Measurements from ENCODE around the gene DPEP2NB.
"Not testable (repeated sequence)": the region's sequence is repeated elsewhere in the genome, so short reads cannot be mapped to it uniquely, and the experiment has no call there.

Gene DPEP2NB

DNA sequence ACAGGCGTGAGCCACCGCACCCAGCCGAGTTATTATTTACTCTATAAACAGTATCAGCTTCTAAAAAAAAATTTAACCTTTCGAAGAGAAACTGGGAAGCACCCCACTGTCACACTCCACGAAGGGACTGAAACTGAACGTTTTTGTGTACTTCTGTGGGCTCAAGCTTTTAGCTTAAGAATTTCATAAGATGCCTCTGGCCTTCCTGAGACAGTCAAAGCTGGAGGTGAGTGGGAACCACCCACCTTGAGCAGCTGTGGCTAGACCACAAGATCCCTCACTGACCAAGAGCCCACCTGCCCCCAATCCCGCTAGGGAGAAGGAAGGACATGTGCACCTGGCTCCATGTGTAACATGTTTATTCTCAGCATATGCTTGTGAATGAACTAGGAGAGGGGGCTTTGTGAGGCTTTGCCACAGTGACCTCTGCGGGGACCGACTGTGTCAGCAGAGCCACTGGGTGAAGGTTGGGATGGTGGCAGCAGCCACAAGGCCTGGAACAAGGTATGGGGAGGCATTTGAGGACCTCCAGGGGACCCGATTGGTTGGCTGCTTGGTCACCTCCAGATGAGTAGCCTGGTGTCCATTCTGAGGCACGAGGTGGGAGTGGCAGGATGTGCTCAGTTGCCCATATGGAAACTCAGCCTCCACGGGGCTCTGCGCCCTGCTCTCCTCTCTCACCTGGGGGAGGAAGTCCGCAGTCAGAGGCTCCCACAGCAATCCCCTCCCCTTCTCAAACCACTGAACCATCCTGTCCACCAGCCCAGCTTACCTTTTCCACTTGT is 40.2 kb downstream of the DPEP2NB start:
- no peak overlapping the region for H3K4me3 ChIP-seq (ENCODE audit: control insufficient read depth, low read depth, low read length)
- TF ChIP-seq, protein P1, sequence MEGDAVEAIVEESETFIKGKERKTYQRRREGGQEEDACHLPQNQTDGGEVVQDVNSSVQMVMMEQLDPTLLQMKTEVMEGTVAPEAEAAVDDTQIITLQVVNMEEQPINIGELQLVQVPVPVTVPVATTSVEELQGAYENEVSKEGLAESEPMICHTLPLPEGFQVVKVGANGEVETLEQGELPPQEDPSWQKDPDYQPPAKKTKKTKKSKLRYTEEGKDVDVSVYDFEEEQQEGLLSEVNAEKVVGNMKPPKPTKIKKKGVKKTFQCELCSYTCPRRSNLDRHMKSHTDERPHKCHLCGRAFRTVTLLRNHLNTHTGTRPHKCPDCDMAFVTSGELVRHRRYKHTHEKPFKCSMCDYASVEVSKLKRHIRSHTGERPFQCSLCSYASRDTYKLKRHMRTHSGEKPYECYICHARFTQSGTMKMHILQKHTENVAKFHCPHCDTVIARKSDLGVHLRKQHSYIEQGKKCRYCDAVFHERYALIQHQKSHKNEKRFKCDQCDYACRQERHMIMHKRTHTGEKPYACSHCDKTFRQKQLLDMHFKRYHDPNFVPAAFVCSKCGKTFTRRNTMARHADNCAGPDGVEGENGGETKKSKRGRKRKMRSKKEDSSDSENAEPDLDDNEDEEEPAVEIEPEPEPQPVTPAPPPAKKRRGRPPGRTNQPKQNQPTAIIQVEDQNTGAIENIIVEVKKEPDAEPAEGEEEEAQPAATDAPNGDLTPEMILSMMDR (IDR thresholded peaks at IDR 0.05; ENCODE audit: control insufficient read depth, insufficient read depth, low read depth, low read length, missing control alignments), result no peak
- no peak for DNase-seq (ENCODE audit: low read depth)

DNA sequence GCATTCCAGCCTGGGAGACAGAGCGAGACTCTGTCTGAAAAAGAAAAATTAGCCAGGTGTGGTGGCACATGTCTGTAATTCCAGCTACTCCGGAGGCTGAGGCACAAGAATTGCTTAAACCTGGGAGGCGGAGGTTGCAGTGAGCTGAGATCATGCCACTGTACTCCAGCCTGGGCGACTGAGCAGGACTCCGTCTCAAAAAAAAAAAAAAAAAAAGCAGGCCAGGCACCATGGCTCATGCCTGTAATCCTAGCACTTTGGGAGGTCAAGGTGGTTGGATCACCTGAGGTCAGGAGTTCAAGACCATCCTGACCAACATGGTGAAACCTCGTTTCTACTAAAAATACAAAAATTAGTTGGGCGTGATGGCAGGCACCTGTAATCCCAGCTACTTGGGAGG is 43.4 kb downstream of the DPEP2NB start:
- not testable (repeated sequence) for H3K4me3 ChIP-seq (ENCODE audit: control insufficient read depth, low read depth, low read length); DNase-seq (ENCODE audit: low read depth)

DNA sequence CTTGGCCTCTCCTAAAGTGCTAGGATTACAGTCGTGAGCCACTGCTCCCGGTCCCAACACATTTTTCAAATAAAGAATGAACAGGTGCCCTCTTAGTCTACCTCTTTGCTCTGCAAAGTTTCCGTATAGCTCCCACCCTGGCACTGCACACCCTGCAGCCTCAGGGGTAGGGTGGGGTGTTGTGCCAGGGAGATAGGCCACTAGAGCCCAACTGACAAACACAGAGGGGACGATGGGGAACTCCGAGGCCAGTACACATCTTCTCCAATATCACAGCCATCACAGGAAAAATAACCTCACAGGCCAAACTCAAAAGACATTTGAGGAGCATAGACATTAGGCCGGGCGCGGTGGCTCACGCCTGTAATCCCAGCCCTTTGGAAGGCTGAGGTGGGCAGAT is 44.6 kb downstream of the DPEP2NB start:
- no peak for DNase-seq (ENCODE audit: low read depth)
- TF ChIP-seq, protein P1 (IDR thresholded peaks at IDR 0.05; ENCODE audit: control insufficient read depth, insufficient read depth, low read depth, low read length, missing control alignments), result no peak

DNA sequence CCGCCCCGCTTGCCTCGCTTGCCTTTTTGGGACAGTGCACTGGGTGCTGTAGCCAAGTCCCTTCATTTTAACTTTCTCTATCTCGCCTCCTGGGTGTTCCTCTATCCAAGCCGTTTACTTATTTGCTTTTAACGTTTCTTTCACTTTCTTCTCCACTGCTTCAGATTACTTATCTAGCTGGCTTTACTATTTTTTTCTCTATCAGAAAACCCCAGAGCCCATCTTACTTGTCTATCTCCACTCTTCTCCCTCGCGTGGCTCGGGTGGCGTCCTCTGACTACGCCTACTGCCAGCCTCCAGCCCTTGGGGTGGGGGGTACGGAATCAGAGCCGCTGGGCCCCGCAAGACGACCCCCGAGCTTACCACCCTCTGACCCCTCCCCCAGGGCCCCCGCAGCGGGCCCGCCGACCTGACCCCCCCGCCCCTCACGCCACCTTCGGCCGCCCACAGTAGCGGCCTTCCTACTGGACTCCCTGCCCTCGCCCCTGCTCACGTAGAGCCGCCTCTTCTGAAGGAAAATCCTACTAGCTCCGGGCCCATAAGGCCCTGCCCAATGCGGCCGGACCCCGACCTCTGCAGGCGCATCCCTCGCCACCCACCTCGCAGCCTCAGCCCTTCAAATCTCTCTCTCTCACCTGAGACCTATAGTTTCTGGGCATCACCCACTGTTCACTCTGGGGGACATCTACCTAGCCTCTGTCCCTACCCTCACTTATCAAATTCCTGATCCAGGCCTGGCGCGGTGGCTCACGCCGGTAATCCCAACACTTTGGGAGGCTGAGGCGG is 46.3 kb downstream of the DPEP2NB start:
- peak overlapping the region; percentile 51 for H3K4me3 ChIP-seq (ENCODE audit: control insufficient read depth, low read depth, low read length)
- DNase-seq (ENCODE audit: low read depth), result no peak
- TF ChIP-seq, protein P1 (IDR thresholded peaks at IDR 0.05; ENCODE audit: control insufficient read depth, insufficient read depth, low read depth, low read length, missing control alignments), result no peak

More for the DNA sequence above, 44.6 kb downstream of the DPEP2NB start:
- no peak overlapping the region for H3K4me3 ChIP-seq (ENCODE audit: control insufficient read depth, low read depth, low read length)

DNA sequence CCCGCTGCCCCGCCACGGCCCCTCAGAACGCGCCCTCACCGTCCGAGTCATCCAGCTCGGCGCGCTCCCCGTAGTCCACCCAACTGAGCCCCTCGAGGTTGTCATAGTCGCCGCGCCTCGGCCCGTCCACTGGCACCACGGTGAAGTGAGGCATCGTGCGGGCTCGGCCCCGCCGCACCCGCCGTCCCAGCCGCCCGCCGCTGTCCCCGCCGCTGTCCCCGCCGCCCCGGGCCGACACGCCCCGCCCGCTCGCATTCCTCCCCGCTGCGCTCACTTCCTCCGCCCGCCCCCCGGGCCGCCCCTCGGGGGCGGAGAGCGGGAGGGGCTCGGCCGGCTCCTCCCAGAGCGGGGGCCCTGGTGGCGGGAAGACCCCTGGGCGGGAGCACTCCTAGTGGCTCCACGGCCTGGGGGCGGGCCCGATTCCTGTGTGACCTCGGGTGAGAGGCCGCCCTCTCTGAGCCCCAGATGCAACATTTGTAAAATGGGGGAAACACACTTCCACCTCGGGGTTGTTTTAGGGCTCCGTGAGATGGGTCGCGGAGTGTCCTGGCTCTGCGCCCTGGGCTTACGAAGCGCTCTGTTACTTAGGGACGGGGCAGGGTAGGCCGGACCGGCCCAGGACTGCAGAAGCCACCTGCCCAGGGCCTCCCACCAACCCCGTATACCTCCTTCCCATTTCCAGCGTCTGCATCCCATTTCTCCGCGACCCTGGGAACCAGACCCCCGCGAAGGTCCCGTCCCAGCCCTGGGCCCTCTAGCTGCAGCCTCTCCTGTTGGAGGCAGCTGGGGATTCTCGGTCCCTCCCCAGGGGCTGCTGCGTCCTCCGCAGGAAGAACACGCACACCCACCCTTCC is 47.1 kb downstream of the DPEP2NB start, which contains the start of gene SLC12A4:
Gene SLC12A4, minus strand, starts transcription at position 238 of the 854 bp plus-strand sequence. Its CDS starts 84 bp downstream, at position 154.
- H3K4me3 ChIP-seq (ENCODE audit: control insufficient read depth, low read depth, low read length), result peak within 1 kb of the TSS; percentile 51
- DNase-seq (ENCODE audit: low read depth), result no peak
- TF ChIP-seq, protein P1 (IDR thresholded peaks at IDR 0.05; ENCODE audit: control insufficient read depth, insufficient read depth, low read depth, low read length, missing control alignments), result no peak

DNA sequence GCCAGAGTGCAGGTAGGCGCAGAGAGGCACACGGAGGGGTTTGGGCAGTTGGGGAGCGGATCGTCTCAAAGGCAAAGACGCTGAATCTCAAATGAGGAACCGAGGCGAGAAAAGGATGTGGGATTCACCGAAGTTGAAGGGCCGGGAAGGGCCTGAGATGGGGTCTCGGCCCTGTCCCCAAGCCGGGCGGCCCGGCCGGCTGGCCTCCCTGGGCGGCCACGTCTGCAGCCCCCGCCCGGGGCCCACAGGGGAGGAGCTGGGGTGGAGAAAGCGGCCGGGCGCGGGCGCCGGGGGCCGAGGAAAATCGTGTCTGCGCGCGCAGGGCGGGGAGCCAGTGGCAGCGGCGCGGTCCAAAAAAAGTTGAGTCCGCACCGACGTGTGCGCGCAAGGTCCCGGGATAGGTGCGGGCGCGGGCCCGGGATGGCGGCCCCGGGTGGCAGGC is 47.7 kb downstream of the DPEP2NB start:
- peak overlapping the region; percentile 51 for H3K4me3 ChIP-seq (ENCODE audit: control insufficient read depth, low read depth, low read length)
- no peak for DNase-seq (ENCODE audit: low read depth)
- TF ChIP-seq, protein P1 (IDR thresholded peaks at IDR 0.05; ENCODE audit: control insufficient read depth, insufficient read depth, low read depth, low read length, missing control alignments), result no peak
